Fibroblast of lung (primary cell): ENCODE results near the gene NPSR1.

ENCODE experiments used
- CTCF ChIP-seq, 2 donors: IDR thresholded peaks in 1 of 2; conservative IDR thresholded peaks in 1 of 2; 1 replicate in 1 of 2; 2 replicates in 1 of 2; pipeline ENCODE4 v1.5.1; 2011 to 2012; ENCODE audit warnings: low read length in 2 of 2, control low read depth in 1 of 2, inconsistent platforms in 1 of 2, low read depth in 1 of 2, mild to moderate bottlenecking in 1 of 2
- EZH2 ChIP-seq: IDR thresholded peaks from 2 replicates; pipeline ENCODE4 v1.5.1; 2012; ENCODE audit warnings: low read length, control low read depth, mild to moderate bottlenecking; ENCODE audit errors: missing control alignments

- TF ChIP-seq CTCF (conservative IDR thresholded peaks at IDR 0.05 in 1 of 2, IDR thresholded peaks at IDR 0.05 in 1 of 2; ENCODE audit: low read depth in 1 of 2, low read length in 2 of 2) (no peak), EZH2 (no peak)
Observed at GRCh38 chr7:34842782-34843181, 184.8 kb downstream of the NPSR1 start.
